Activated CD8-positive, alpha-beta memory T cell treated with anti-CD3 and anti-CD28 coated beads, Interleukin-2, amount 50 U/mL, for 24 hours (primary cell): ENCODE measurements around the gene SYTL3.
"Not testable (repeated sequence)": the region's sequence is repeated elsewhere in the genome, so short reads cannot be mapped to it uniquely, and the experiment has no call there.

ENCODE experiments used
- DNase-seq: peaks from one replicate; pipeline ENCODE4 v3.0.0-alpha.2; 2020; ENCODE audit errors: extremely low read depth

SYTL3 gene

GRCh38 chr6:158621694-158622544, 27.9 kb upstream of the SYTL3 start:
- no peak for DNase-seq

GRCh38 chr6:158622545-158623190, 27.2 kb upstream of the SYTL3 start:
- no peak for DNase-seq

- DNase-seq, result no peak
Measured at GRCh38 chr6:158624684-158625682, 24.9 kb upstream of the SYTL3 start.

DNA sequence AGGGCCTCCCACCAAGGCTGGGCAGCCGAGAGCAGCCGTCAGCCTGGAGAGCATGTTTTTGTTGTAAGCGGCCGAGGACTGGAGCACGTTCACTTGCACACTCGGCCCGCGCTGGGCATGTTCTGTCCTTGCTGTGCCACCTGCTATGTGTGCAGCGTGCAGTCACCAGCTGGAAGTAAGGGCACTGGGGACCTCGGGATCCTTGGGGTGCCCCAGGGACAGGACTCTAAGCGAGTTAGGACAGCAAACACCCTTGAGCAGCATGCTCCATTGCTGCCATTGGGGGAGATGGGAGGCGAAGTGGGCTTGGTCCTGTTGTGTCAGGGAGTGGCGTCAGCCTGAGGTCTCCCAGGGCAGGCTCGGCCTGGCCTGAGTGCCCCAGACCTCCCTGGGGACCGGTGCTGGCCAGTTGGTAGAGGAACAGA, 24.0 kb upstream of the SYTL3 start:
- no peak for DNase-seq

DNA sequence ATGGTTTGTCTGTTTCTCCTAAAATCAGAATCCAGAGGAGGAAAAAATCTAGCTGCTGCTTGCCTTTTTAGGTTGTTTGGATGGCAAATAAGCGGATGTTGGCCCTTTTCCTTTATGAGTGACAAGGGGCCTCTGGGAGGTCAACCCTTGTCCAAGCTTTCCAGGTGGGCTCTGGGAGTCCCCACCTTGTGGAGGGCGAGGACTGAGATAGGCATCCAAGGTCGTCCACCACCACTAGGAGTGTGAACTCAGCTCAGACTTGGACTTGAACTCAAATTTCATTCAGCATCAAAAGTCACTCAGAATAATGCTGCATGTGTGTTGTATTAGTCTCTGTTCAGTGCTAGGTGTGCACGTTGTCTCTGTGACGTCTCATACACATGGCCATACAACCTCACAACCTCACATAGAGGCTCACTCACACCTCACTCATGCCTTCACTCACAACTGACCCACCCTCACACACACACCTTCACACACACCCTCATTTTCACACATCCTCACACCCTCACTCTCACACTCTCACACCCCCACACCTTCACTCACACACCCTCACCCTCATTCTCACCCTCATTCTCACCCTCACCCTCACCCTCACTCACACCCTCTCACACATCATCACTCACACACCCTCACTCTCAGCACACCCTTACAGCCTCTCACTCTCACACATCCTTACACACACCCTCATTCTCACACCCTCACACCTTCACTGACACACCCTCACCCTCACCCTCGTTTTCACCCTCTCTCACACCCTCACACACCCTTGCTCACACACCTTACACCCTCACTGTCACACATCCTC, 23.3 kb upstream of the SYTL3 start:
- DNase-seq, result no peak

- DNase-seq, result no peak
Measured at GRCh38 chr6:158627168-158627939, 22.5 kb upstream of the SYTL3 start.

DNA sequence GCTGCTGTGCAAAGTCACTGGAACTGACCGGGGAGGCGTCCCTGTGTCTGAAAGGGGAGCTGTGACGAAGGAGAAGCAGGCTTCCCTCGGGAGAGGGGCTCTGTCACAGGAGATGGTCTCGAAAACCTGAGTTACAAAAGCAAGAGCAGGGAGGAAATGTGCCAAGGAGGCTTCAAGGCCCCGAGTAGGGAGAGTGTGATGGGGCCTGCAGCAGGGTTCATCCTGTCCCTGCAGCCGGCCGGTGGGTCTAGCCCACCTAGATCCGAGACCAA, 22.0 kb upstream of the SYTL3 start:
- no peak for DNase-seq

GRCh38 chr6:158628542-158628941, 21.3 kb upstream of the SYTL3 start:
- no peak for DNase-seq

GRCh38 chr6:158629367-158630221, 20.3 kb upstream of the SYTL3 start:
- no peak for DNase-seq

DNA sequence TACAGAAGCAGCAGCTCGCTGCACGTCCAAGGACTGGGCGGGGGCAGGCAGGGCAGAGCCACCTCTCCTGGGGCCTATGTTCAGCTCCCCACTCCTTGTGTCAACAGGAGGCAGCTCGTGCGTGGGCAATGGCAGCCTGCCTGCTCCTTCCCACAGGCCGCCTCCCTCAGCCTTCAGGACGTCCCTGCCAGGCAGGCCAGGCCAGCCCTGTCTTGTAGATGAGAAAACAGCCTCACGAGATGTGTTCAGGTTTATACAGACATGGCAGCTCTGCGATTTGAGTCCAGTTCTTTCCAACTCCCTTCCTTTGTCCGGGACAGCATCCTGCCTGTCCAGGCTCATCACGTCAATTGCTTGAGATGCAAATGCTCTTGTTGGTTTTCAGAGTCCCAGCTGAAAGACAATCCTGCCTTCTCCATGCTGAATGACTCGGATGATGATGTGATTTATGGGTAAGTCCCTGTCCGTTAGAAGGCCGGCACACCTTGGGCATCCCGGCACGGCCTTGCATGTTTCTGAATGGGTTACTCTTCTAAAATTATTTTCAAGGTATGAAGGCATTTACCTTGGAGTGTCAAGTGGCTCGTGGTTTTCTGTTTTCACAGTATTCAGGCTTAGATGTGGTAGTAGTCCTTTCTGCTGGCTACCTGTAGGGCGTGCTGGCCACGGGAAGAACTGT, 18.8 kb upstream of the SYTL3 start:
- no peak for DNase-seq

- DNase-seq, result no peak
Measured at GRCh38 chr6:158631678-158632537, 17.9 kb upstream of the SYTL3 start.

- DNase-seq, result not testable (repeated sequence)
Measured at GRCh38 chr6:158632538-158633119, 17.2 kb upstream of the SYTL3 start.

- DNase-seq, result no peak
Measured at GRCh38 chr6:158633127-158633526, 16.7 kb upstream of the SYTL3 start.

- DNase-seq, result no peak
Measured at GRCh38 chr6:158634695-158635426, 15.0 kb upstream of the SYTL3 start.

- DNase-seq, result no peak
Measured at GRCh38 chr6:158635427-158636073, 14.3 kb upstream of the SYTL3 start.

- DNase-seq, result no peak
Measured at GRCh38 chr6:158636778-158637177, 13.1 kb upstream of the SYTL3 start.
